Neutrophil (primary cell): ENCODE measurements around the gene EHD3.

Source experiments
- H3K27ac ChIP-seq: fragments of 200-600 bp; sonication (generic); 2 replicates; pipeline ENCODE4 v1.5.1; 2016; ENCODE audit warnings: mild to moderate bottlenecking, moderate library complexity
- H3K27me3 ChIP-seq: fragments of 200-600 bp; sonication (generic); 2 replicates; pipeline ENCODE4 v1.6.0; 2016; ENCODE audit warnings: mild to moderate bottlenecking
- H3K36me3 ChIP-seq: fragments of 200-600 bp; sonication (generic); 2 replicates; pipeline ENCODE4 v1.5.1; 2017
- H3K4me1 ChIP-seq, 2 experiments: fragments of 200-600 bp in 1 of 2; sonication (generic) in 1 of 2; 1 replicate in 1 of 2; 2 replicates in 1 of 2; pipeline versions ENCODE4 v1.5.1 to v1.6.1; 2013 to 2016; ENCODE audit warnings: low read depth in 1 of 2, low read length in 1 of 2, mild to moderate bottlenecking in 1 of 2, moderate library complexity in 1 of 2; ENCODE audit not compliant: control insufficient read depth in 1 of 2, insufficient read depth in 1 of 2
- H3K4me3 ChIP-seq, 2 experiments: fragments of 200-600 bp in 1 of 2; sonication (generic) in 1 of 2; 1 replicate in 1 of 2; 2 replicates in 1 of 2; pipeline ENCODE4 v1.5.1; 2013 to 2016; ENCODE audit warnings: low read depth in 1 of 2, low read length in 1 of 2, mild to moderate bottlenecking in 1 of 2, moderate library complexity in 1 of 2
- H3K9me3 ChIP-seq: fragments of 200-600 bp; sonication (generic); 2 replicates; pipeline ENCODE4 v1.5.1; 2016
- TF ChIP-seq, protein P1 (sequence below): fragments of 200-600 bp; sonication (generic); IDR thresholded peaks from 2 replicates; pipeline ENCODE4 v1.5.1; 2016; ENCODE audit warnings: antibody characterized with exemption

The EHD3 gene

DNA sequence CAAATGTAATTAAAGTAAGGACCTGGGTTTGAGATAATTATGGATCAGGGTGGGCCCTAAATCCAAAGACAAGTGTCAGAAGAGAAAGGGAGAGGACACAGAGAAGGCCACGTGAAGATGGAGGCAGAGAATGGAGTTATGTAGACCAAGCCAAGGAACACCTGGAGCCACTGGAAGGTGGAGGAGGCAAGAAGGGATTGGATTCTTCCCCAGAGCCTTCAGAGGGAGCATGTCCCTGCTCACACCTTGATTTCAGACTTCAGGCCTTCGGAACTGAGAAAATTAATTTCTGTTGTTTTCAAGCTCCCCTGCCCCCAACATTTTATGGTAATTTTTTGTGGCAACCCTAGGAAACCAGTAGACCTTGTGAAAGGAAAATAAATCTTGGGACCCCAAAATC lies 36.3 kb upstream of the EHD3 start:
- no peaks in the 10 kb centered on the region for H3K4me1 ChIP-seq
- TF ChIP-seq, protein P1, sequence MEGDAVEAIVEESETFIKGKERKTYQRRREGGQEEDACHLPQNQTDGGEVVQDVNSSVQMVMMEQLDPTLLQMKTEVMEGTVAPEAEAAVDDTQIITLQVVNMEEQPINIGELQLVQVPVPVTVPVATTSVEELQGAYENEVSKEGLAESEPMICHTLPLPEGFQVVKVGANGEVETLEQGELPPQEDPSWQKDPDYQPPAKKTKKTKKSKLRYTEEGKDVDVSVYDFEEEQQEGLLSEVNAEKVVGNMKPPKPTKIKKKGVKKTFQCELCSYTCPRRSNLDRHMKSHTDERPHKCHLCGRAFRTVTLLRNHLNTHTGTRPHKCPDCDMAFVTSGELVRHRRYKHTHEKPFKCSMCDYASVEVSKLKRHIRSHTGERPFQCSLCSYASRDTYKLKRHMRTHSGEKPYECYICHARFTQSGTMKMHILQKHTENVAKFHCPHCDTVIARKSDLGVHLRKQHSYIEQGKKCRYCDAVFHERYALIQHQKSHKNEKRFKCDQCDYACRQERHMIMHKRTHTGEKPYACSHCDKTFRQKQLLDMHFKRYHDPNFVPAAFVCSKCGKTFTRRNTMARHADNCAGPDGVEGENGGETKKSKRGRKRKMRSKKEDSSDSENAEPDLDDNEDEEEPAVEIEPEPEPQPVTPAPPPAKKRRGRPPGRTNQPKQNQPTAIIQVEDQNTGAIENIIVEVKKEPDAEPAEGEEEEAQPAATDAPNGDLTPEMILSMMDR: no peak
- no peaks in the 10 kb centered on the region for H3K9me3 ChIP-seq

DNA sequence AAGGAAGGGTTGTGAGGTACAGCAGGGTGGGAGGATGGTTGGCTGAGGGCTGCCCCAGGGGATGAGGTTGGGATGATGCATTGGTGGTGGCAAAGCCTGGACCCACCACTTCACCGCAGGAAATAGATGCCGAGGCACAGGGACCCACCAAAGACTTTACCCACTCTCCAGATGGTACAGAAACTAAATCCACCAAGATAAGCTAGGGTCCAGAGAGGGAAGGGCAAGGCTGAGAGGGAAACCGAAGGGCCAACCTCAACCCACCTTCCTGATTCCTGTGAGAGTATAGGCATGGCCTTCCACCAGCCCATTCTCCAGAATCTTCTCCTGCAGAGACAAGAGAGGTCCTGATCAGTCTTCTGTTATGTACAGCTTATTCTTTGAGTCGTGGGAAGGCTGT lies 34.7 kb upstream of the EHD3 start:
- no peaks in the 10 kb centered on the region for H3K9me3 ChIP-seq
- TF ChIP-seq, protein P1: no peak
- H3K4me1 ChIP-seq: no peaks in the 10 kb centered on the region
- no peak overlapping the region for H3K4me3 ChIP-seq
- no peaks in the 10 kb centered on the region for H3K36me3 ChIP-seq
- no peak overlapping the region for H3K27ac ChIP-seq
- no peaks in the 10 kb centered on the region for H3K27me3 ChIP-seq

More for the DNA sequence above, 36.3 kb upstream of the EHD3 start:
- Histone ChIP-seq H3K27ac (no peak overlapping the region), H3K4me3 (no peak overlapping the region), H3K36me3 (no peaks in the 10 kb centered on the region), H3K27me3 (no peaks in the 10 kb centered on the region)

DNA sequence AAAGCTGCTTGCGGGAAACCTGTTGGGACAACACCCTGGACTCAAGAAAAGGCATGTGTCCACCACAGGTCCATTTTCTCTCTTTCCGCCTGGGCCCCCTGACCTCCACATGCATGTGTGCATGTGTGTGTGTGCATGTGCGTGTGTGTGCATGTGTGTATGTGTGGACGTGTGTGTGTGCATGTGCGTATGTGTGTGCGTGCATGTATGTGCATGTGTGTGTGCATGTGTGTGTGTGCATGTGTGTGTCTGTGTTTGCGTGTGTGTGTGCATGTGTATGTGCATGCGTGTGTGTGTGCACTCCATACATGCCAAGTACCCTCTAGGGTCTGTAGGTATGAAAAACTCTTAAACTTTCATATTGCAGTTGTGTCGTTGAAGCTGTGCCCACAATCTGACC lies 33.0 kb upstream of the EHD3 start:
- TF ChIP-seq, protein P1: no peak
- Histone ChIP-seq H3K9me3 (no peaks in the 10 kb centered on the region), H3K4me3 (no peak overlapping the region)

DNA sequence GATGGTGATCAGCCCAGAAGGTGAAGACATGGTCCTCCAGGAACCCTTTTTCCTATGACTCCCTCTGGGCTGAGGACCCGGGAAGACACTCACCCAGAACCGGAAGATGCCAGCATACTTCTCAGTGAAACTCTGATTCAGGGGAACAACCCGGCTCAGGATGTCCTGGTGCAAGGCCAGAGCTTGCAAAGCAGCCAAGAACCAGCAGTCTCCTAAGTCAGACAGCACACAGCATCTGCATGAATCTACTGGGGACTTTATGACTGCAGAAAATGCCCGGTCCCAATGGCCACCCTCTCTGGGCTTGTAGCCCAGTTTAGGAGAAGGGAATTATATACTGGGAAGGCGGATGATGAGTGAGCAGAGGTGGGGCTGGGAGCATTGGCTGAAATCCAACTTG lies 31.9 kb upstream of the EHD3 start:
- Histone ChIP-seq H3K36me3 (no peaks in the 10 kb centered on the region), H3K9me3 (no peaks in the 10 kb centered on the region), H3K27me3 (no peaks in the 10 kb centered on the region), H3K27ac (no peak overlapping the region), H3K4me3 (no peak overlapping the region), H3K4me1 (no peaks in the 10 kb centered on the region)
- TF ChIP-seq, protein P1: no peak

More for the DNA sequence above, 33.0 kb upstream of the EHD3 start:
- no peak overlapping the region for H3K27ac ChIP-seq
- no peaks in the 10 kb centered on the region for H3K27me3 ChIP-seq
- H3K4me1 ChIP-seq: no peaks in the 10 kb centered on the region
- H3K36me3 ChIP-seq: no peaks in the 10 kb centered on the region

DNA sequence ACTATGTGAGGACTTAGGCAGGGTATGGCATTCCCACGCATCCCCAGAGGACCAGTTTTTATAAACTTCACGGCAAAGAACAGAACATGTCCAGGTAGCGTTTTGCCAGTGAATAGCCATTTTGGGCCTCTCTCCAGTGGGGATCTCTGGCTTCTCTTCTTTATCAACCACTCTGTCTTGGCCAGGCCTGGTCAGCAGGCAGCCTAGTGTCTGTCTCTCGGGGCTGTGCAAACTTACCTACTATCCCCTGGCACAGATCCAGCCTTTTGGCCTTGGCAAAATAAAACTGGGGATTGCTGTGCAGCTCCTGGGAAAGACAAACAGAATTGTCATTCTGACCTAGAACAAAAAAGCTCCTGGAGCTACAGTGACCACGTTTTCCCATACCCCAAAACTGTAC lies 31.1 kb upstream of the EHD3 start:
- TF ChIP-seq, protein P1: no peak
- no peaks in the 10 kb centered on the region for H3K27me3 ChIP-seq
- H3K36me3 ChIP-seq: no peaks in the 10 kb centered on the region
- no peaks in the 10 kb centered on the region for H3K4me1 ChIP-seq
- H3K9me3 ChIP-seq: no peaks in the 10 kb centered on the region
- H3K4me3 ChIP-seq: no peak overlapping the region
- no peak overlapping the region for H3K27ac ChIP-seq

DNA sequence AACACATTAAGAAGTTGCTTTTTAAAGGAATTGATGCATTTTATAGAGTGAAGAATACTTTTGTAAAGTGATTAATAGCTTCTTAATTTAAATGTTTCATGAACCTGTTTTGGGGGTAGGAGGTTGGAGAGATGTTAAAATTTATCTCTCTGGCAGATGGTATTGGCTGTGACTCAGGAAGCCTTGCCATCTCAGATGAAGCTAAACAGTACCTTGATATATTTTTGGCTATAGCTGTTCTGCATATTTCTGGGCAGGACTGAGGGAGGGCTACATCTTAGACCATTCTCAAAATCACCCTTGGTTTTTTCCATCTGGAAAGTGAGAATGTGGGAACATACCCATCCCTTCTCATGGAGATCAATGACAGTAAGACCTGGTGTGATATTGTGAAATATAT lies 30.0 kb upstream of the EHD3 start:
- H3K36me3 ChIP-seq: no peaks in the 10 kb centered on the region
- H3K27me3 ChIP-seq: no peaks in the 10 kb centered on the region
- no peak overlapping the region for H3K27ac ChIP-seq
- TF ChIP-seq, protein P1: no peak
- no peaks in the 10 kb centered on the region for H3K4me1 ChIP-seq
- no peak overlapping the region for H3K4me3 ChIP-seq
- H3K9me3 ChIP-seq: no peaks in the 10 kb centered on the region
